Cerebellar cortex (tissue), 1 donor: ENCODE results near the gene C4orf50.
"Not testable (repeated sequence)": the region's sequence is repeated elsewhere in the genome, so short reads cannot be mapped to it uniquely, and the experiment has no call there.

Experiments used
- DNase-seq: peaks from one replicate; pipeline ENCODE4 v3.0.0-alpha.2; 2015; ENCODE audit warnings: low spot score

The C4orf50 gene

GRCh38 chr4:5857199-5857598, 161.0 kb downstream of the C4orf50 start:
- DNase-seq = no peak

- not testable (repeated sequence) for DNase-seq
Measured at GRCh38 chr4:5856362-5856761, 161.9 kb downstream of the C4orf50 start.

- no peak for DNase-seq
Measured at GRCh38 chr4:5854929-5855328, 163.3 kb downstream of the C4orf50 start.

- no peak for DNase-seq
Measured at GRCh38 chr4:5852523-5853202, 165.6 kb downstream of the C4orf50 start.

GRCh38 chr4:5851637-5852301, 166.5 kb downstream of the C4orf50 start:
- no peak for DNase-seq
